IMR-90 (cell line): ENCODE data around the gene KIF6.

Experiments
- MXI1 ChIP-seq: IDR thresholded peaks from 2 replicates; pipeline ENCODE4 v1.6.1; 2012; ENCODE audit warnings: low read depth, mild to moderate bottlenecking, low read length, moderate library complexity, borderline replicate concordance
- RFX5 ChIP-seq: IDR thresholded peaks from 2 replicates; pipeline ENCODE4 v1.8.0; 2012; ENCODE audit warnings: low read depth, mild to moderate bottlenecking, low read length, moderate library complexity
- TF ChIP-seq, protein P1 (sequence below): conservative IDR thresholded peaks from 2 replicates; pipeline ENCODE4 v1.5.1; 2012; ENCODE audit warnings: mild to moderate bottlenecking, low read depth, low read length, improper control_type of control experiment

DNA sequence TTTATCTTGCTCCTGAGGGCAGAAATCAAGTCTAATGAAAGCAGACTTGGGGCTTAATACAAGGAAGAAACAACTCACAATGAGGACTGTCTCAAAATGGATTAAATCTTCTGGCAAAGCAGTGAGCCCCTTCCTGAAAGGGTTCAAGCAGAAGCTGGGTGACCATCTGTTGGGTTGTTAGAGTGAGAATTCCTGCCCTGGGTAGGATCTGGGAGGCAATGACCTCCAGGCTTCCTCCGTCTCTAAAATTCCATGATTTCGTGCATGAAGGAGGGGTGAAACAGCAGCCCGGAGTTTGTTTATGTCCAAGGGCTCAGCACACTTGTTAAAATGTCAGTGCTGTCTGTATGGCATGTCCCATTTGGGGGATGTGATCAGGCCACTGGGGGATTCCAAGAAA, 338.7 kb downstream of the KIF6 start:
- TF ChIP-seq MXI1 = no peak
- no peak for TF ChIP-seq RFX5
- TF ChIP-seq, protein P1, sequence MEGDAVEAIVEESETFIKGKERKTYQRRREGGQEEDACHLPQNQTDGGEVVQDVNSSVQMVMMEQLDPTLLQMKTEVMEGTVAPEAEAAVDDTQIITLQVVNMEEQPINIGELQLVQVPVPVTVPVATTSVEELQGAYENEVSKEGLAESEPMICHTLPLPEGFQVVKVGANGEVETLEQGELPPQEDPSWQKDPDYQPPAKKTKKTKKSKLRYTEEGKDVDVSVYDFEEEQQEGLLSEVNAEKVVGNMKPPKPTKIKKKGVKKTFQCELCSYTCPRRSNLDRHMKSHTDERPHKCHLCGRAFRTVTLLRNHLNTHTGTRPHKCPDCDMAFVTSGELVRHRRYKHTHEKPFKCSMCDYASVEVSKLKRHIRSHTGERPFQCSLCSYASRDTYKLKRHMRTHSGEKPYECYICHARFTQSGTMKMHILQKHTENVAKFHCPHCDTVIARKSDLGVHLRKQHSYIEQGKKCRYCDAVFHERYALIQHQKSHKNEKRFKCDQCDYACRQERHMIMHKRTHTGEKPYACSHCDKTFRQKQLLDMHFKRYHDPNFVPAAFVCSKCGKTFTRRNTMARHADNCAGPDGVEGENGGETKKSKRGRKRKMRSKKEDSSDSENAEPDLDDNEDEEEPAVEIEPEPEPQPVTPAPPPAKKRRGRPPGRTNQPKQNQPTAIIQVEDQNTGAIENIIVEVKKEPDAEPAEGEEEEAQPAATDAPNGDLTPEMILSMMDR = no peak
